ENCODE data around the gene TACC3.
A peak's percentile ranks its signal among the peaks of the same experiment; 100 is the strongest.

GRCh38 chr4:1766106-1767060, 45.1 kb downstream of the TACC3 start:
- peak in 1 of 2 experiments; percentile 2; a peak in 1 of 3 replicates for TF ChIP-seq EP300 (IDR thresholded peaks at IDR 0.05; ENCODE audit: borderline replicate concordance in 1 of 2, low read depth in 2 of 2, low read length in 2 of 2)
- TF ChIP-seq CBX8 (IDR thresholded peaks at IDR 0.05; ENCODE audit: borderline replicate concordance, low read depth, low read length): no peak
- no peak for TF ChIP-seq CTCF (IDR thresholded peaks at IDR 0.05; ENCODE audit: control extremely low read depth in 1 of 3, insufficient read depth in 1 of 3, low read depth in 1 of 3, low read length in 3 of 3)
- TF ChIP-seq EZH2 (IDR thresholded peaks at IDR 0.05; ENCODE audit: low read depth, low read length, severe bottlenecking): no peak
- TF ChIP-seq TAF1 (IDR thresholded peaks at IDR 0.05; ENCODE audit: low read depth, low read length): no peak
